ENCODE data around the gene TMEM255B. TPM values are rescaled to one million over a fixed set of nuclear protein-coding genes. Genes with fewer than 3 reads are reported as not detected.

Gene TMEM255B
- total and polyA plus RNA-seq, 2 of the 4 experiments (the other 2 are of a cell fraction), result 0.36 to 0.94 TPM

GRCh38 chr13:113724016-113724758 lies 34.8 kb upstream of the TMEM255B start:
- H3K27me3 ChIP-seq (ENCODE audit: control insufficient read depth, insufficient read depth, low read length), result peaks cover 12% of the 10 kb centered on the region
- no peak overlapping the region for H3K23ac ChIP-seq (ENCODE audit: low read depth, low read length)
- H3K56ac ChIP-seq (ENCODE audit: extremely low read depth, insufficient read depth, low read length), result no peak overlapping the region
- no peak overlapping the region for H4K91ac ChIP-seq (ENCODE audit: insufficient read depth, low read depth, low read length)
- H3K14ac ChIP-seq (replicated peaks; ENCODE audit: low read depth, low read length), result no peak overlapping the region
- no peak overlapping the region for H2AFZ ChIP-seq (replicated peaks; ENCODE audit: low read length, poor library complexity)
- WGBS, 2 experiments (ENCODE audit: extremely low coverage in 2 of 2, insufficient read length in 1 of 2), result 78% methylated on average over 9 of the region's 30 CpGs; no CpG with 5 or more reads in 1 of the 2 experiments
- H3K27ac ChIP-seq (ENCODE audit: insufficient read depth, low read length), result no peak overlapping the region
- H3K4me2 ChIP-seq (ENCODE audit: low read depth, low read length), result no peak overlapping the region
- no peak overlapping the region for H3K18ac ChIP-seq (ENCODE audit: low read depth, low read length)
- H3K36me3 ChIP-seq (ENCODE audit: control insufficient read depth, insufficient read depth, low read length), result no peaks in the 10 kb centered on the region
- no peak overlapping the region; the same call in 1 of the 2 replicates for H3K4ac ChIP-seq (ENCODE audit: low read depth, low read length)
- no peaks in the 10 kb centered on the region for H3K79me1 ChIP-seq (ENCODE audit: low read depth in 1 of 2, low read length in 2 of 2)
- H2BK120ac ChIP-seq (ENCODE audit: low read depth, low read length), result 0 out of 2 replicates have a peak overlapping the region, but pooled peaks have one; percentile 29
- ChIA-PET POLR2A (ENCODE audit: unreplicated experiment) (no interaction called here), CTCF (no interaction called here)
- no peaks in the 10 kb centered on the region for H3K9me1 ChIP-seq (ENCODE audit: insufficient read depth, low read length)
- H3K4me1 ChIP-seq (ENCODE audit: control insufficient read depth, insufficient read depth, low read length), result no peaks in the 10 kb centered on the region; the same call in none of the 2 replicates
- in situ Hi-C loops (cut with MboI; ENCODE audit: low sequenced_read_pairs), result no loop called here
- H3K4me3 ChIP-seq (ENCODE audit: insufficient read depth, low read depth, low read length), result no peak overlapping the region
- TF ChIP-seq MAFK (IDR thresholded peaks at IDR 0.05; ENCODE audit: low read depth, low read length) (no peak), CEBPB (IDR thresholded peaks at IDR 0.05; ENCODE audit: low read depth, low read length) (no peak), NFE2L2 (IDR thresholded peaks at IDR 0.05; ENCODE audit: low read depth, low read length) (no peak), MXI1 (IDR thresholded peaks at IDR 0.05; ENCODE audit: borderline replicate concordance, low read depth, low read length) (no peak), SMC3 (IDR thresholded peaks at IDR 0.05; ENCODE audit: low read depth, low read length) (no peak), CTCF (conservative IDR thresholded peaks at IDR 0.05; ENCODE audit: low read depth, low read length) (no peak), CHD1 (IDR thresholded peaks at IDR 0.05; ENCODE audit: low read depth, low read length) (no peak), RCOR1 (IDR thresholded peaks at IDR 0.05; ENCODE audit: insufficient replicate concordance, low read length) (no peak), RAD21 (IDR thresholded peaks at IDR 0.05; ENCODE audit: low read length) (no peak), RFX5 (IDR thresholded peaks at IDR 0.05; ENCODE audit: low read depth, low read length) (no peak), MAZ (IDR thresholded peaks at IDR 0.05; ENCODE audit: borderline replicate concordance, low read depth, low read length) (no peak), ELK1 (IDR thresholded peaks at IDR 0.05; ENCODE audit: borderline replicate concordance, low read depth, low read length) (no peak)
- H3K9me3 ChIP-seq (ENCODE audit: control insufficient read depth, insufficient read depth, low read length), result peaks cover 2% of the 10 kb centered on the region; the same call in 1 of the 2 replicates
- no peak overlapping the region for H4K8ac ChIP-seq (ENCODE audit: low read depth in 2 of 2, low read length in 2 of 2)
- no peak overlapping the region for H2BK20ac ChIP-seq (ENCODE audit: low read depth, low read length)
- H2BK5ac ChIP-seq (ENCODE audit: low read depth, low read length, poor library complexity, severe bottlenecking), result no peak overlapping the region
- dilution Hi-C loops (cut with HindIII; ENCODE audit: low sequenced_read_pairs, unreplicated experiment), result no loop called here
- H2AK9ac ChIP-seq (replicated peaks; ENCODE audit: low read depth, low read length, poor library complexity), result peak overlapping the region; percentile 50
- ATAC-seq (ENCODE audit: low read depth), result no peak
- H4K5ac ChIP-seq (ENCODE audit: low read depth, low read length), result no peak overlapping the region
- no peak overlapping the region for H3K9ac ChIP-seq (ENCODE audit: low read depth, low read length)
- no TSS peak for BruUV-seq (replicated peaks)
- no peak overlapping the region for H2BK15ac ChIP-seq (ENCODE audit: low read depth, low read length)
- H4K20me1 ChIP-seq (ENCODE audit: insufficient read depth, low read length), result no peaks in the 10 kb centered on the region
- DNase-seq, result no peak
- intact Hi-C loops (cut with micrococcal nuclease), result no loop called here
- H2AK5ac ChIP-seq (ENCODE audit: low read depth, low read length), result peak overlapping the region; percentile 82

Data from IMR-90 (cell line).